Upper lobe of left lung (tissue), 4 donors: ENCODE results near the gene LYRM1.

Experiments
- EP300 ChIP-seq, 4 donors: sonication (generic); formaldehyde crosslinking; IDR thresholded peaks; one replicate each; pipeline ENCODE4 v1.5.1; 2017; ENCODE audit warnings: antibody characterized with exemption in 4 of 4, control low read depth in 2 of 4
- POLR2A ChIP-seq, 4 donors: fragments of 450-650 bp; IDR thresholded peaks; one replicate each; pipeline ENCODE4 v1.5.1; 2016 to 2017; ENCODE audit warnings: antibody characterized with exemption in 4 of 4, mild to moderate bottlenecking in 2 of 4
- POLR2AphosphoS5 ChIP-seq, 2 donors: sonication (generic); formaldehyde crosslinking; IDR thresholded peaks; one replicate each; pipeline ENCODE4 v1.5.1; 2017; ENCODE audit warnings: antibody characterized with exemption in 2 of 2
- TF ChIP-seq, protein P1 (sequence below), 6 experiments: fragments of 450-650 bp in 4 of 6; fragments of 200-600 bp in 2 of 6; sonication (generic) in 2 of 6; IDR thresholded peaks; one replicate each; pipeline ENCODE4 v1.5.1; 2016 to 2019; ENCODE audit warnings: antibody characterized with exemption in 6 of 6

DNA sequence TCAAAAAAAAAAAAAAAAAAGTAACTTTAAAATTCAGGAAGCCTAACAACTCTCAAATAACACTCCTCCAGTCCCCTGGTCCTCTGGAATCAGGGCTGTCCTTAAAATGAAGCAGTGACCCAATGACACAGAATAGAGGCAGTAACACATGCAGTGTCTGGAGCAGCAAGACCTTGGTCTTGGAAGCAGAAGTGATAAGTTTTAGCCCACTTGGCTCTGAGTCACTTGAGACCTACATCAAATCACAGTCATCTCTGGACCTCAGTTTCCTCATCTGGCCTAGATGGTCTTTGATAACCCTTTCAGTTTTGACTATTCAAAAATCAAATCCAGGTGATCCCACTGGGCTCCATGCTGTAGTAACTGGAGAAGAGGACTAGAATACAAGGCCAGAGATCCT is 39.0 kb downstream of the LYRM1 start:
- TF ChIP-seq POLR2A (IDR thresholded peaks at IDR 0.05) (no peak), POLR2AphosphoS5 (IDR thresholded peaks at IDR 0.05) (no peak), EP300 (IDR thresholded peaks at IDR 0.05) (no peak)
- TF ChIP-seq, protein P1, sequence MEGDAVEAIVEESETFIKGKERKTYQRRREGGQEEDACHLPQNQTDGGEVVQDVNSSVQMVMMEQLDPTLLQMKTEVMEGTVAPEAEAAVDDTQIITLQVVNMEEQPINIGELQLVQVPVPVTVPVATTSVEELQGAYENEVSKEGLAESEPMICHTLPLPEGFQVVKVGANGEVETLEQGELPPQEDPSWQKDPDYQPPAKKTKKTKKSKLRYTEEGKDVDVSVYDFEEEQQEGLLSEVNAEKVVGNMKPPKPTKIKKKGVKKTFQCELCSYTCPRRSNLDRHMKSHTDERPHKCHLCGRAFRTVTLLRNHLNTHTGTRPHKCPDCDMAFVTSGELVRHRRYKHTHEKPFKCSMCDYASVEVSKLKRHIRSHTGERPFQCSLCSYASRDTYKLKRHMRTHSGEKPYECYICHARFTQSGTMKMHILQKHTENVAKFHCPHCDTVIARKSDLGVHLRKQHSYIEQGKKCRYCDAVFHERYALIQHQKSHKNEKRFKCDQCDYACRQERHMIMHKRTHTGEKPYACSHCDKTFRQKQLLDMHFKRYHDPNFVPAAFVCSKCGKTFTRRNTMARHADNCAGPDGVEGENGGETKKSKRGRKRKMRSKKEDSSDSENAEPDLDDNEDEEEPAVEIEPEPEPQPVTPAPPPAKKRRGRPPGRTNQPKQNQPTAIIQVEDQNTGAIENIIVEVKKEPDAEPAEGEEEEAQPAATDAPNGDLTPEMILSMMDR (IDR thresholded peaks at IDR 0.05), result no peak
